ENCODE results near the gene COL28A1.
A peak's percentile ranks its signal among the peaks of the same experiment; 100 is the strongest.

Gene COL28A1

DNA sequence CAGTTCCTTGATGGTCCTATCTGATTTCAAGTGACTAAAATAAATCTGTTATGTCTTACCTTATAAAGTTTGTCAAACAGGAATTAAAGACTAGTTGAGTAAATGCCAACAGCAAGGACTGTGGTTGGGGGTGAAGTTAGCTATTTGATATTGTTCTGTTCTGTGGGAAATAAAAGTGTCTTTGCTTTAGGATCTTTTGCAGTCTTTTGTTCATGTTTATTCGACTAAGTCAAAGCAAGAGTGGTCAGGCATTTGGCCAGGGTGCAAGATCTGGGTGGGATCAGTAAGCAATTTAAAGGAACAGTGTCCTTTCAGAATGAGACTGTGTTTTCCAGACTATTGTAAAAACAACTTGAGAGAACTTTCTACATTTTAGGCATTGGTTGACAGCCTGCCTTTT, at the start of gene COL28A1:
Gene COL28A1, minus strand, starts transcription at position 183 of the 400 bp plus-strand sequence. CDS start 2,998 bp downstream, outside the sequence.
- H3K9me3 ChIP-seq (ENCODE audit: control insufficient read depth in 1 of 2, low read length in 2 of 2), result no peaks in the 10 kb centered on the region
- H3K4me1 ChIP-seq (ENCODE audit: control insufficient read depth in 1 of 2, insufficient read depth in 2 of 2, low read length in 2 of 2), result no peaks in the 10 kb centered on the region
- H3K36me3 ChIP-seq (ENCODE audit: control insufficient read depth in 1 of 2, insufficient read depth in 2 of 2, low read length in 2 of 2), result no peaks in the 10 kb centered on the region
- H3K27ac ChIP-seq (ENCODE audit: low read length), result no peak within 1 kb of the TSS
- H3K27me3 ChIP-seq (ENCODE audit: low read depth, low read length), result no peaks in the 10 kb centered on the region
- no peak within 1 kb of the TSS for H3K4me3 ChIP-seq (ENCODE audit: low read depth in 1 of 2, low read length in 2 of 2)

DNA sequence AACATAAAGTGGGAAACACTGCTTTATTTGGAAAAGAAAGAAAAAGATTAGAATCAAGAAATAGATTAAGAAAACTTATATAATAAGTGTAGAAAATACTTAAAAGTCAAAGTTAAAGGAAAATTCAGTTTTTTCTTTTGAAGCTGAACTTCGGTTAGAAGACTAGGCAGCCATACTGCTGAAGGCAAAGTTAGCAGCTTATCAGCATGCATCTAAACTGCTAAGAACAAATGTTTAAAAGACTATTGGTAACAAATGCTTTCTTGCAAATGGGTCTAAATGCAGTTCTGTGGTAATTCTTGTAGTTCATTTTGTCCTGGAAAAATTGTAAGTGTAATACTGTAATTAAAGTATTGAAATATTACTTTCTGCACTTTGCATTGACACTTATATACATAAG, 49.0 kb upstream of the COL28A1 start:
- H3K9me3 ChIP-seq (ENCODE audit: control insufficient read depth in 1 of 2, low read length in 2 of 2), result no peaks in the 10 kb centered on the region
- no peaks in the 10 kb centered on the region for H3K27me3 ChIP-seq (ENCODE audit: low read depth, low read length)
- H3K4me3 ChIP-seq (ENCODE audit: low read depth in 1 of 2, low read length in 2 of 2), result no peak overlapping the region
- no peak overlapping the region for H3K27ac ChIP-seq (ENCODE audit: low read length)
- peaks cover 0 to 3% of the 10 kb centered on the region in 2 donors for H3K4me1 ChIP-seq (ENCODE audit: control insufficient read depth in 1 of 2, insufficient read depth in 2 of 2, low read length in 2 of 2)
- peaks cover 4 to 6% of the 10 kb centered on the region in 2 donors for H3K36me3 ChIP-seq (ENCODE audit: control insufficient read depth in 1 of 2, insufficient read depth in 2 of 2, low read length in 2 of 2)

DNA sequence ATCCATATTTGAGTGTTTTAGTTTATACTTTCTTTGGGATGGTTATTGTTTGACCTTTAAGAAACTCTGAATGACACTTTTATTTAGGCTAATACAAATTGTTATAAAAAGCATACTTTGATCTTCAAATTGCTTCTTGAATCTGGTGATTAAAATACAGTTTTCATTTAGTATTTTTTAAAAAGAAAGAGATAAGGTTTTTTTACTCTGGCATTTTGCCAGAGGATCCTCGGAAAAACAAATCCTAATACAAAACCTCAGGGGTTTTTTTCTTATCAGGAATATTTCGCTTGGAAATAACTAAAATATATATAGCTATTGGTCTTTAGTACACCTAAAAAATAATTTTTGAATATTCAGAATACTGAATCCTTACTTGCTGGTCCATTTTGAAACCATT, 48.1 kb upstream of the COL28A1 start:
- Histone ChIP-seq H3K36me3 (ENCODE audit: control insufficient read depth in 1 of 2, insufficient read depth in 2 of 2, low read length in 2 of 2) (peaks cover 3 to 4% of the 10 kb centered on the region in 2 donors), H3K4me1 (ENCODE audit: control insufficient read depth in 1 of 2, insufficient read depth in 2 of 2, low read length in 2 of 2) (peaks cover 0 to 3% of the 10 kb centered on the region in 2 donors), H3K9me3 (ENCODE audit: control insufficient read depth in 1 of 2, low read length in 2 of 2) (no peaks in the 10 kb centered on the region), H3K27me3 (ENCODE audit: low read depth, low read length) (no peaks in the 10 kb centered on the region), H3K27ac (ENCODE audit: low read length) (no peak overlapping the region), H3K4me3 (ENCODE audit: low read depth in 1 of 2, low read length in 2 of 2) (no peak overlapping the region)

DNA sequence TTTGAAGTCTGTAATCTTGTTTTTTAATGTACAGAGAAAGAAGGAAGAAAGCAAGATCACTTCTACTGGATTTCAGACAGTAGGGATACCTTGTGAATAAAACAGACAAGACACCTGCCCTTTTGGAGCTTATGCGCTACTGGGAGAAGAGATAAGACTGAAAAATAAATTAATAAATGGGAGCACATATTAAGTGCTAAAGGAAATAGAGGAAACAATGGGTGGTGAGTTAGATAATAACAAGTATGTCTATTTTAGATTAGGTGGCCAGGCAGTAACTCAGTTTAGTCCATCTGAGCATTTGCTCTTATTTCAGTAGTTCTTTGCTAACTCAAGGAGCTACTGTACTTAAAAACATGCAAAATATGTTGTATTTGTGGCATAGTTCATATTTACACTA, 46.9 kb upstream of the COL28A1 start:
- H3K27ac ChIP-seq (ENCODE audit: low read length), result no peak overlapping the region
- no peak overlapping the region for H3K4me3 ChIP-seq (ENCODE audit: low read depth in 1 of 2, low read length in 2 of 2)
- peaks cover 3 to 4% of the 10 kb centered on the region in 2 donors for H3K36me3 ChIP-seq (ENCODE audit: control insufficient read depth in 1 of 2, insufficient read depth in 2 of 2, low read length in 2 of 2)
- peaks cover 0 to 3% of the 10 kb centered on the region in 2 donors for H3K4me1 ChIP-seq (ENCODE audit: control insufficient read depth in 1 of 2, insufficient read depth in 2 of 2, low read length in 2 of 2)
- no peaks in the 10 kb centered on the region for H3K9me3 ChIP-seq (ENCODE audit: control insufficient read depth in 1 of 2, low read length in 2 of 2)
- no peaks in the 10 kb centered on the region for H3K27me3 ChIP-seq (ENCODE audit: low read depth, low read length)

DNA sequence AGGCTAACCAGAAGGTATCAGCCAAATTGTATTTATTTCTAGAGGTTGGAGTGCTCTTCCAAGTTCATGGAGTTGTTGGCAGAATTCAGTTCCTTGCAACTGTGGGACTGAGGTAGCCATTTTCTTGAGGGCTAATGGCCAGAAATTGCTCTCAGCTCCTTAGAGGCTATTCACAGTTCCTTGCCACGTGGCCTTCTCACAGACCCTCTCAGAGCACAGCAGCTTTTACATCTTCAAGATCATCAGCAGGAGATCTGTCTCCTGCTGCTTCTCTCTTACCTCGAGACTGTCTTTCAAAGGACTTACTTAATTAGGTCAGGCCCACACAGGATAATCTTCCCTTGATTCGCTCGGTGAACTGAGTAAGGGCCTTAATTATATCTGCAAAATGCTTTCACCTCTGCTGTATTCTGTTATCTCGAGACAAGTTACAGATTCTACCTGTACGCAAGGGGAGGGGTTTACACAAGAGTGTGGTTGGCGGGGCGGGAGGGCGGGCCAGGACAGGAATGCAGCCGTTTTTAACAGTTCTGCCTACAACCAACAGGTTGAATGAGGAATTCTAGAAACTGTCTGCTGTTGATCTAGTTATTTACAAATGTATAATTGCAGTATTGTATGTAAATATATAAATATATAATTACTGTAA, 46.0 kb upstream of the COL28A1 start:
- Histone ChIP-seq H3K27ac (ENCODE audit: low read length) (no peak overlapping the region), H3K4me1 (ENCODE audit: control insufficient read depth in 1 of 2, insufficient read depth in 2 of 2, low read length in 2 of 2) (peaks cover 0 to 3% of the 10 kb centered on the region in 2 donors), H3K9me3 (ENCODE audit: control insufficient read depth in 1 of 2, low read length in 2 of 2) (no peaks in the 10 kb centered on the region), H3K4me3 (ENCODE audit: low read depth in 1 of 2, low read length in 2 of 2) (no peak overlapping the region), H3K36me3 (ENCODE audit: control insufficient read depth in 1 of 2, insufficient read depth in 2 of 2, low read length in 2 of 2) (peaks cover 3 to 4% of the 10 kb centered on the region in 2 donors), H3K27me3 (ENCODE audit: low read depth, low read length) (no peaks in the 10 kb centered on the region)

DNA sequence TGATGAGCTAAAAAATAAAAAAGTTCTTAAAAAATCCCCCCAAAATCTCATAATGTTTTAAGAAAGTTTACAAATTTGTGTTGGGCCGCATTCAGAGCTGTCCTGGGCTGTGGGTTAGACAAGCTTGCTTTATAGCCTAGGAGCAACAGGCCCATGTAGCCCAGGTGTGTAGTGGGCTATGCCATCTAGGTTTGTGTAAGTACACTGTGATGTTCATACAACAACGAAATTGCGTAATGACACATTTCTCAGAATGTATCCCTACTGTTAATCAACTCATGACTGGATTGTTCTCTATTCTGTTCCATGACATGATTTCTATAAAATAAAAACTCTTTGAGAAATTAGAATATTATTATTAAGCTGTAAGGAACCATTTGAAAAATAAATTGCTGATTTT, 44.0 kb upstream of the COL28A1 start:
- Histone ChIP-seq H3K27ac (ENCODE audit: low read length) (no peak overlapping the region), H3K4me1 (ENCODE audit: control insufficient read depth in 1 of 2, insufficient read depth in 2 of 2, low read length in 2 of 2) (peaks cover 0 to 3% of the 10 kb centered on the region in 2 donors)

DNA sequence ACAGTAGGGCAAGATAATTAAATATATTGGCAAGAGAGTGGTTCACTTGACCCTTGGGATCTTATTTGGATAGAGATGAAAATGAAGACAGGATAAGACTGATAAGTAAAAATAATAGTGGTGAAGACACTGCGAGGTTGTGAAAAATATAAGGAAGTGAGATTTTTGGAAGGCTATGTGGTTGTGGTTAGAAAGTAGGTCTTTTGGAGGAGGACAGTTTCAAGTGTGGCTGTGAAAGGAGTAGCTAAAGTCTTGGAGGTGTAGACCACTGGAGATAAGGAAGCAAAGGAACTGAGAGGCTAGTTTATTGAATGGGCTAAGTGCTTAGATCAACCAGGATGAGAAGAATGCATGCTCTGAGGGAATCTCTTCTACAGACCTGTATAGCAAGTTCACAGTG, 42.2 kb upstream of the COL28A1 start:
- Histone ChIP-seq H3K4me1 (ENCODE audit: control insufficient read depth in 1 of 2, insufficient read depth in 2 of 2, low read length in 2 of 2) (peaks cover 0 to 3% of the 10 kb centered on the region in 2 donors), H3K36me3 (ENCODE audit: control insufficient read depth in 1 of 2, insufficient read depth in 2 of 2, low read length in 2 of 2) (peaks cover 3 to 4% of the 10 kb centered on the region in 2 donors), H3K27ac (ENCODE audit: low read length) (no peak overlapping the region), H3K27me3 (ENCODE audit: low read depth, low read length) (no peaks in the 10 kb centered on the region), H3K9me3 (ENCODE audit: control insufficient read depth in 1 of 2, low read length in 2 of 2) (no peaks in the 10 kb centered on the region), H3K4me3 (ENCODE audit: low read depth in 1 of 2, low read length in 2 of 2) (no peak overlapping the region)

More for the DNA sequence above, 44.0 kb upstream of the COL28A1 start:
- Histone ChIP-seq H3K27me3 (ENCODE audit: low read depth, low read length) (no peaks in the 10 kb centered on the region), H3K36me3 (ENCODE audit: control insufficient read depth in 1 of 2, insufficient read depth in 2 of 2, low read length in 2 of 2) (peaks cover 3 to 4% of the 10 kb centered on the region in 2 donors), H3K4me3 (ENCODE audit: low read depth in 1 of 2, low read length in 2 of 2) (no peak overlapping the region), H3K9me3 (ENCODE audit: control insufficient read depth in 1 of 2, low read length in 2 of 2) (no peaks in the 10 kb centered on the region)

DNA sequence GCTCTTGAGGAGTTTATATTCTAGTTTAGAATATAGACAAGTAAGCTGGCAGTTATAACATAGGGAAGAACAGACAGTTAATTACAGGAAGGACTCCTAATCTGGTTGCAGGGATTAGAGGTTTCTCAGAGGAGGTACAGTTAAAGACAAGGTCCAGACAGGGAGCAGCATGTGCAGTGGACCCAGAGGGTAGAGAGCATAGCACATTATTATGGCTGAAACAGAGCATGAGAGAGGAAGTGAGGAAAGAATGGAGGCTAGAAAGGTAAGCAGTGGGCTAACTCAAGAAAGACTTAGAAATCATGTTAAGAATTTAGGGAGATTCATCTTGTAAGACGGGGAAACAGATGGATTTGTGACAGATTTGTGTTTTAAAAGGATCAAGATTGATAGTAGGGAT, 40.7 kb upstream of the COL28A1 start:
- no peaks in the 10 kb centered on the region for H3K9me3 ChIP-seq (ENCODE audit: control insufficient read depth in 1 of 2, low read length in 2 of 2)
- H3K4me1 ChIP-seq (ENCODE audit: control insufficient read depth in 1 of 2, insufficient read depth in 2 of 2, low read length in 2 of 2), result no peaks in the 10 kb centered on the region
- H3K4me3 ChIP-seq (ENCODE audit: low read depth in 1 of 2, low read length in 2 of 2), result no peak overlapping the region
- no peaks in the 10 kb centered on the region for H3K27me3 ChIP-seq (ENCODE audit: low read depth, low read length)
- H3K27ac ChIP-seq (ENCODE audit: low read length), result no peak overlapping the region
- H3K36me3 ChIP-seq (ENCODE audit: control insufficient read depth in 1 of 2, insufficient read depth in 2 of 2, low read length in 2 of 2), result peaks cover 0 to under 1% of the 10 kb centered on the region in 2 donors

DNA sequence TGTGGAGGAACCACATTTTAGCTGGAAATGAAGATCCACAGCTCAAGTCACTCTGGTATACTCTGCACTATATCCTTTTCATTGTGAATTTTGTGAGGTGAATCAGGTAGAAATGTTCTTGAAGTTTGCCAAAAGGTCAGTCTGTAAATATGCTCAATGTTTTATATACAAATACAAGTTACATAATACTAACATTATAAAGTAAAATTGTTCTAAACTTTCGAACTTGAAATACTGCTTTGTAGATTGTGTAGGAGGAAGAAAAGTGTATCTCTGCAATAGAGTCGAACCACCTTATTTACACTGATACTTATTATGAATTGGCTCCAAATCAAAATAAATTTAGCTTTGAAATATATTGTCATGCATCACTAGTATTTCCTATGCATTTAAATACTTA, 38.0 kb upstream of the COL28A1 start:
- Histone ChIP-seq H3K4me3 (ENCODE audit: low read depth in 1 of 2, low read length in 2 of 2) (no peak overlapping the region), H3K4me1 (ENCODE audit: control insufficient read depth in 1 of 2, insufficient read depth in 2 of 2, low read length in 2 of 2) (peaks cover 8 to 10% of the 10 kb centered on the region in 2 donors), H3K27me3 (ENCODE audit: low read depth, low read length) (no peaks in the 10 kb centered on the region), H3K9me3 (ENCODE audit: control insufficient read depth in 1 of 2, low read length in 2 of 2) (no peaks in the 10 kb centered on the region), H3K27ac (ENCODE audit: low read length) (no peak overlapping the region), H3K36me3 (ENCODE audit: control insufficient read depth in 1 of 2, insufficient read depth in 2 of 2, low read length in 2 of 2) (no peaks in the 10 kb centered on the region)

DNA sequence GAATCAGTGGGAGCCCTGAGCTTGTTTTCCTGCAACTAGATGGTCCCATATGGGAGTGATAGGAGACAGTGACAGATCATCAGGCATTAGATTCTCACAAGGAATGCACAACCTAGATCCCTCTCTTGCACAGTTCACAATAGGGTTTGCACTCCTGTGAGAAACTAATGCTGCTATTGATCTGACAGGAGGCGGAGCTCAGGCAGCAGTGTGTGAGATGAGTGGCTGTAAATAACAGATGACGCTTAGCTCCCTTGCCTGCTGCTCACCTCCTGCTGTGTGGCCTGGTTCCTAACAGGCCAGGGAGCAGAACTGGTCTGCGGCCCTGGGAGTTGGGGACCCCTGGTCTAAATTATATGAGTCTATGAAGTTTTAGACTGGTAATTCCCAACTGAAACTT, 34.9 kb upstream of the COL28A1 start:
- Histone ChIP-seq H3K27ac (ENCODE audit: low read length) (no peak overlapping the region), H3K4me3 (ENCODE audit: low read depth in 1 of 2, low read length in 2 of 2) (no peak overlapping the region), H3K36me3 (ENCODE audit: control insufficient read depth in 1 of 2, insufficient read depth in 2 of 2, low read length in 2 of 2) (no peaks in the 10 kb centered on the region), H3K9me3 (ENCODE audit: control insufficient read depth in 1 of 2, low read length in 2 of 2) (no peaks in the 10 kb centered on the region), H3K27me3 (ENCODE audit: low read depth, low read length) (no peaks in the 10 kb centered on the region), H3K4me1 (ENCODE audit: control insufficient read depth in 1 of 2, insufficient read depth in 2 of 2, low read length in 2 of 2) (peaks cover 8 to 24% of the 10 kb centered on the region in 2 donors)

DNA sequence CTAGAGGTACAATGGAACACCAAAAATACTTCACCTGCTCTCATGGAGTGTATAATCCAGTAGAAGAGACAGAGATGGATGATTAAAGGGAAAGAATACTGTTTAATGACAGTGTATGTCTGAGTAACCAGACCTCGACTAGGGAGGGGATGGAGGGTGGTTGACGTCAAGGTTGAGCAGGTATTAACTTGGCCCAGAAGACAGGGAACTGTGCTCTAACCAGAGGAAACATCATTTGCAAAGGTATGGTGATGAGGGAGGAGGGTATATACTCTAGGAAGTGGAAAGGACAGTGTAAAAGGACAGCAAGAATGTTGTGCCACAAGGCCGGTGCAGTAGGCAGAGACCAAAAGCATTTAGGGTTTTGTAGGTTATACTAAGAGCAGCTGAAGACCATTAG, 33.9 kb upstream of the COL28A1 start:
- Histone ChIP-seq H3K9me3 (ENCODE audit: control insufficient read depth in 1 of 2, low read length in 2 of 2) (no peaks in the 10 kb centered on the region), H3K4me3 (ENCODE audit: low read depth in 1 of 2, low read length in 2 of 2) (peak overlapping the region in 1 of 2 donors; percentile 4), H3K27me3 (ENCODE audit: low read depth, low read length) (no peaks in the 10 kb centered on the region), H3K36me3 (ENCODE audit: control insufficient read depth in 1 of 2, insufficient read depth in 2 of 2, low read length in 2 of 2) (no peaks in the 10 kb centered on the region), H3K4me1 (ENCODE audit: control insufficient read depth in 1 of 2, insufficient read depth in 2 of 2, low read length in 2 of 2) (peaks cover 8 to 24% of the 10 kb centered on the region in 2 donors), H3K27ac (ENCODE audit: low read length) (no peak overlapping the region)

DNA sequence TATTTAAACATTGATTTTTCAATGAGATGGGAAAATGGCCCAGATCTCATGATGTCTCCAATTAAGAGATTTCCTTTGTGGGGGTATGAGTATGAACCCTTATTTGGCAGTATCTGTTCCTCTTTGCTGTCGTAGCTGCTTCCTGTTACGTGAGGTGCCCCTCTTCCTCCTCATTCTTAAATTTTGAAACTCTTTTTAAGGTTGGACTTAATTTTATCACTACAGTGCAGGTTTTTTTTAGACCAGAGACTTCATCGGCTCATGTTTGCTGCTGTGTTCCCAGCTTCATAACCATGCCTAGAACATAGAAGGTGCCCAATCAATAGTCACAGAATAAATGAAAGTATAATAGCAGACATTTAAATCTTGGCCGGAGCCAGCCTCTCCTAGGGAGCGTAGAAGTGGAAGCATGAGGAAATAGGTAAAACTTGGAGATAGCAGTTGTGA, 33.4 kb upstream of the COL28A1 start:
- Histone ChIP-seq H3K4me1 (ENCODE audit: control insufficient read depth in 1 of 2, insufficient read depth in 2 of 2, low read length in 2 of 2) (peaks cover 8 to 24% of the 10 kb centered on the region in 2 donors), H3K4me3 (ENCODE audit: low read depth in 1 of 2, low read length in 2 of 2) (peak overlapping the region in 1 of 2 donors; percentile 4), H3K9me3 (ENCODE audit: control insufficient read depth in 1 of 2, low read length in 2 of 2) (no peaks in the 10 kb centered on the region), H3K27ac (ENCODE audit: low read length) (no peak overlapping the region), H3K27me3 (ENCODE audit: low read depth, low read length) (no peaks in the 10 kb centered on the region), H3K36me3 (ENCODE audit: control insufficient read depth in 1 of 2, insufficient read depth in 2 of 2, low read length in 2 of 2) (no peaks in the 10 kb centered on the region)
